Measurements from ENCODE around the gene ZNF862.
"Not testable (repeated sequence)": the region's sequence is repeated elsewhere in the genome, so short reads cannot be mapped to it uniquely, and the experiment has no call there.

ZNF862 gene

DNA sequence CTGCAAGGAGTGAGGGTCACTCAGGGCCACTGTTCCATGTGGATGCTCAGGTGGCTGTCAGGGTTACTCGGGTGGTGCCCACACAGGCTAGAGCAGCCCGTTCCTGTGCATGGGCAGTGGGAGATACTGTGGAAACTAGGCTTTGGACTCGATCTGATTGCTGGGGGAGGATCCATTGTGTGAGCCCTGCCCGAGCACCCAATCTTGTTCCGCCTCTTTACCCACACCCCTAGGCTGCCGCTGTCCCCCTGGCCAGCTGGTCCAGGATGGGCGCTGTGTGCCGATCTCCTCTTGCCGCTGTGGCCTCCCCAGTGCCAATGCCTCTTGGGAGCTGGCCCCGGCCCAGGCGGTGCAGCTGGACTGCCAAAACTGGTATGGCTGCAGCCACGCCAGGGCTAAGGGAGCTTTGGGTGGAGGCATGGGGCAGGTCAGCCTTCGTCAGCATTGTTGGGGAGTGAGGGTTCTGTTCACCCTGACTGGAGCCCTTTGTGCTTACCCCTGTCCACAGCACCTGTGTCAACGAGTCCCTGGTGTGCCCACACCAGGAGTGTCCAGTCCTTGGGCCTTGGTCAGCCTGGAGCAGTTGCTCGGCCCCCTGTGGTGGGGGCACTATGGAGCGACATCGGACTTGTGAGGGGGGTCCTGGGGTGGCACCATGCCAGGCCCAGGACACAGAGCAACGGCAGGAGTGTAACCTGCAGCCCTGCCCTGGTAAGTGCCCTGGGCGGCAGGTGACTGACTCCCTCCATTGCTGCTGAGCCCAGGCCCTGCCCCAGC lies 12.4 kb upstream of the ZNF862 start:
- DNase-seq, result no peak

DNA sequence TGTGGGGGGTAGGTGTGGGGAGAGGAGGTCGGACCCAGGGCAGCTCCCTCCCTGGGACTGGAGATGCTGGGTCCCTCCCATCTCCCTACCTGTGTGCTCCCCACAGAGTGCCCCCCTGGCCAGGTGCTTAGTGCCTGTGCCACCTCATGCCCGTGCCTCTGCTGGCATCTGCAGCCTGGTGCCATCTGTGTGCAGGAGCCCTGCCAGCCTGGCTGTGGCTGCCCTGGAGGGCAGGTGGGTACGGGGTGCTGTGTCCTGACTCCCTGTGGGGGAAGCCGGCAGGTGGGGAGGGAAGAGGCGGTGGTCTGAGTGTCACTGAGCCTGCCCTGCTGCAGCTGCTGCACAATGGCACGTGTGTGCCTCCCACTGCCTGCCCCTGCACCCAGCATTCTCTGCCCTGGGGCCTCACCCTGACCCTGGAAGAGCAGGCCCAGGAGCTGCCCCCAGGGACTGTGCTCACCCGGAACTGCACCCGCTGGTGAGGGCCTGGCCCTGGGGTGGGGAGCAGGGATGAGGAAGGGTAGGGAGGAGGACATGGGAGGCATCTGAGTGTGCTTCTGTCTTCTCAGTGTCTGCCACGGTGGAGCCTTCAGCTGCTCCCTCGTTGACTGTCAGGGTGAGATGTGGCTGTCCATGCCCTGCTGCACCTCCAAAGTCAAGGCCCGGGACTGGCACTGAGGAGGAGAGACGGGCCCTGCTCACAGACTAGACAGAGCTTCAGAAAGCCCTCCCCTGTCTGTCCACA lies 11.7 kb upstream of the ZNF862 start:
- no peak for DNase-seq

DNA sequence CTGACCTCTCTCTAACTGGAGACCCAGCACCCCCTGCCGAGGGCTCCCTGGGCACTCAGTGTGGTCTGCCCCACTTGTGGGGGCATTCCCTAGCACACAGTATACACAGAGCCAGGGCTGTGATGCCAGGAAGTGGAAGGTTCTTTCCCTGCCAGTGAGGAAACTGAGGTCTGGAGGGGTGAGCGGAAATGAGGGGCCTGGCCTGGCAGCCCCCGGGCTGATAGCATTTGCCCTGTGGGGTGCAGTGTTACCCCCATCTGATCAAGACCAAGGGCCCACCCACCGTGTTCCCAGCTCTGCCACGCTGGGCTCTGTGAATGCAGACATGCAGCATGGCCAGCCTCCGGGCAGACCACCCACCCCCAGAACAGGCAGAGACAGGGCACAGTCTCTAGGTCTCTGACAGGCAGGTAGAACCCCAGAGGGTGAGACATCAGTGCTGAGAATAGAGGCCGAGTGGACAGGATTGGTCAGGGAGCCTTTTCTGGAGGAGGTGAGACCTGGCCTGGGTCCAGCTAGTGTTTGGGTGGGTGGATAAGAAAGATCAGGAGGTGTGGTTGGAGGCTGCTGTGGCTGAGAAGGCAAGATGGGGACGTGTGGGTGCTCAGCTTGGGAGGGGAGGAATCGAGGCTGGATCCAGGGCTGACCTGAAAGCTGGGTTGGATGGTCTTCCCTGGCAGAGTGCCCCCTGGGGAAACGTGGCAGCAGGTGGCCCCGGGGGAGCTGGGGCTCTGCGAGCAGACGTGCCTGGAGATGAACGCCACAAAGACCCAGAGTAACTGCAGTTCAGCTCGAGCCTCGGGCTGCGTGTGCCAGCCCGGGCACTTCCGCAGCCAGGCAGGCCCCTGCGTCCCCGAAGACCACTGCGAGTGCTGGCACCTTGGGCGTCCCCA lies 10.8 kb upstream of the ZNF862 start:
- no peak for DNase-seq

DNA sequence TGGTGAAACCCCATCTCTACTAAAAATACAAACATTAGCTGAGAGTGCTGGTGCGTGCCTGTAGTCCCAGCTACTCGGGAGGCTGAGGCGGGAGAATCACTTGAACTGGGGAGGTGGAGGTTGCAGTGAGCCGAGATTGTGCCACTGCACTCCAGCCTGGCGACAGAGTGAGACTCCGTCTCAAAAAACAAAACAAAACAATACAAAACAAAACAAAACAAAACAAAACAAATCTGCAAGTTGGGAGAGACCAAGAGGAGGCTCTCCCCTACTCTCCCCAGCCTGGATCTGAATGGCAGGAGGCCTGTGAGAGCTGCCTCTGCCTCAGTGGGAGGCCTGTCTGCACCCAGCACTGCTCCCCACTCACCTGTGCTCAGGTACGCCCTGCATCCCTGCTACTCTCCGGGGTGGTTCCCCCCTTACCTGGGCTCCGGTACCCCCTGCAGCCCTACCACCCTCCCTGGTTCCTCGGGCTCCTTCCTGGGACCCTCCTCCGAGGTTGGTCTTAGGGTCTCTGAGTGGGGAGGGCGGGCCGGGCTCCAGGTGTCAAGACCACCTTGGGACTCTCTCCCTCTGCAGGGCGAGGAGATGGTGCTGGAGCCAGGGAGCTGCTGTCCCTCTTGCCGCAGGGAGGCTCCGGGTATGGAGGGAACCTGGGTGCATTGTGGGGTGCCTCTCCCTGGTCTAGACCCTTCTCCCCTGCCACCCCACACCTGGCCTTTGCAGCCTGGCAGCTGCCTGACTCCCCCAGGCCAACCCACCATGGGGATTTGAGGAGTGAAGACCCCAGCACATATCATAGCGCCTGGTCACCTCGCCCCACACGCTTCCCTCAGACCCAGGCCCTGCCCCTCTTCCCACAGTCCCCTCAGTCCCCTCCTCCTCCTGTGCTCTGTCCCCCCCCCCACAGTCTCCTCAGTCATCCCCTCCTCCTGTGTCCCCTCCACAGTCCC lies 9.5 kb upstream of the ZNF862 start:
- no peak for DNase-seq

DNA sequence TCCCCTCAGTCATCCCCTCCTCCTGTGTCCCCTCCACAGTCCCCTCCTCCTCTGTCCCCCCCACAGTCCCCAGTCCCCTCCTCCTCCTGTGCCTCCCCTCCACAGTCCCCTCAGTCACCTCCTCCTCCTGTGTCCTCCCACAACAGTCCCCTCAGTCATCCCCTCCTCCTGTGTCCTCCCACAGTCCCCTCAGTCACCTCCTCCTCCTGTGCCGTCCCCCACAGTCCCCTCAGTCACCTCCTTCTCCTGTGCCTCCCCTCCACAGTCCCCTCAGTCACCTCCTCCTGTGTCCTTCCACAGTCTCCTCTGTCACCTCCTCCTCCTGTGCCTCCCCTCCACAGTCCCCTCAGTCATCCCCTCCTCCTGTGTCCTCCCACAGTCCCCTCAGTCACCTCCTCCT lies 7.6 kb upstream of the ZNF862 start:
- DNase-seq, result not testable (repeated sequence)

DNA sequence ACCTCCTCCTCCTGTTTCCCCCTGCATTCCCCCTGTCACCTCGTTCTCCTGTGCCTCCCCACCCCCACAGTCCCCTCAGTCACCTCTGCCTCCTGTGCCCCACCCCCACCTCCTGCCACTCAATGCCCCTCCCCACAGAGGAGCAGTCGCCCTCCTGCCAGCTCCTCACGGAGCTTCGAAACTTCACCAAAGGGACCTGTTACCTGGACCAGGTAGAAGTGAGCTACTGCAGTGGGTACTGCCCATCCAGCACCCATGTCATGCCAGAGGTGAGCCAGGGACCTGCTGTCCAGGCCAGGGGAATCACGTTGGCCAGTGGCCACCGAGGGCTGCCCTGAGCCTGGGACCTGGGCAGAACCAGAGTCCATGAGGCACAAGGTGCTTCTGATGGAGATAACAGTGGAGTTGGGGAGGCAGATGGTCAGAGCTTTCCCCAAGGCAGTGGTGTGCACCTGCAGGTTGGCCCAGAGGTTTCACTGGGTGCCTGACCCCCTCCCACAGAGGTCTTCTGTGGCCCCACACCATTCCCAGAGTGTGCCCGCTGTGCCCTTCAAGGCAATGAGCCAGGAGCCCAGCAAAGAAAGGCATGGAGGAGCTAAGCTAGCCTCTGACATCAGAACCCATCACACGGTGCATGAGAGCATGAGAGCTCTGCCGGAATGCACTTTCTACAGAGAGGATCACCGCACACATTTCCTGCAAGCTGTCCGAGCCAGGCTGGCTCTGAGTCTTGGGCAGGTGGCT lies 7.0 kb upstream of the ZNF862 start:
- no peak for DNase-seq

DNA sequence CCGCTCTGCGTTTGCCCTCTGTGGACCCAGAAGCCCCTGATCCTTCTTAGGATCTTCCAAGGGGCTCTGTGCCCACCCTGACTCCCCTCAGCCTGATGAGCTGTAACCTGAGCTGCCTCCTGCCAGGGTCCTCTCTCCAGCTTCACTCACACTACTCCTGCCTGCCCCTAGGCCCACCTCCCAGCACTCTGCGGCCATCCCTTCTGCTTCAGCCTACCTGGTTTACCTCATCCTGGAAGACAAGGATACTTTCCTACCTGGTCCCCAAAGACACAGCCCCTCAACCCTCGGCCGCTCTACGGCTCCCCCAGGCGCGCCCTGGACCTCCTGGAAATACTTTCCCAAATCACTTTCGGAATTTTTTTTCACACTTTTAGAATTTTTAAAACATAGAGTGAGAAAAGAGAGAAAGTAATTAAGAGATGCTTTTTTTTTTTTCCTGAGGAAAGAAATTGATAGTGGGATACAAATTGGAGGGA lies 6.4 kb upstream of the ZNF862 start:
- DNase-seq, result no peak

DNA sequence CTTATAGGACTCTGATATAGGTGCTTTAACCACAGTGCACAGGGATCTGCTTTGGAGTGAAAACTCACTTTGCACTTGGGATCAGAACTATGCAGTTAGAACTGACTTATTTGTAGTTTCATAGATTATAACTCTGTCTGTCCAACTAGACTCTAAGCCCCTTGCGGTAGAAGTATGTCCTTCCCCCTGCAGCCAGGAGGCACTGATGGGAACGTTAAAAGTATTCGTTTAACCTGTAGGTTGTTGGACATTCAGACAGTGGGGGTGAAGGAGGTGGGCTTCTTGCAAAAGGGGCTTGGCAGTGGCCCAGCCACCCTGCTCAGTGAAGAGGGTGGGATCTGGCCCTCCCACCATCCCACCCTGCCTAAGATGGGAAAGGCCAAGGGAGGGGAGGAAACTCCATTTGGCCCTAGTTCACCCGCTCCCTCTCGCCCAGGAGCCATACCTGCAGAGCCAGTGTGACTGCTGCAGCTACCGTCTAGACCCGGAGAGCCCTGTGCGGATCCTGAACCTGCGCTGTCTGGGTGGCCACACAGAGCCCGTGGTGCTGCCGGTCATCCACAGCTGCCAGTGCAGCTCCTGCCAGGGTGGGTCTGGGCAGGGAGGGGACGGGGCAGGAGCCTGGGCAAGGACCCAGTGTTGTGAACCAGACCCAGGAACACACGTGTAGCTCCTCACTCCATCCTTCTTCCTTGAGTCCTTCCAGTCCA lies 5.7 kb upstream of the ZNF862 start:
- no peak for DNase-seq

DNA sequence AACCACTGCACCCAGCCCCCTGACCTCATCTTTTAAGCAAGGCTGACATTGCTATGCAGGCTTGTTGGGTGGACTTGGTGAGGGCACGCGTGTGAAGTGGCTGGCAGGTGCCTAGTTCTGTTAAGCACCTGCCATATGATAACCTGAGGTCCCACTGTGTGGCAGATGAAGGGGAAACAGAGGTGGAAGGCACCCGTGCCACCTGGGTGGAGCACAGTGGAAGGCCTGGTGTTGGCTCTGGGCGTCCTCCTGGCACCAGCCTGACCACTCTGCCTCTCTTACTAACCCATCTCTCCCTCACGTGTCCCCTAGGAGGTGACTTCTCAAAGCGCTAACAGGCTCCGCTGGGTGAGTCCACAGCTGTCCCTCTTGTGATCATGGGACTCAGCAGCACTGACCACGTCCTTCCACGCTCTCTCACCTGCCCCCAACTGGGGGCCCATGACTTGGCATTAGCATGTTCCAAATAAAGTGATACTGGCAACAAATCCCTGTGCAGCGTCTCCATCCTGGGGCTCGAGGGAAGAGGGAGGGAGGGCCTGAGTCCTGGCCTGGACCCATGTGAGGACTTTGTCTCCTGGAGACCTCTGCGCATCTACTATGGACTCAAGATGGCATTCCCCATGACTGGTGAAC lies 4.6 kb upstream of the ZNF862 start:
- DNase-seq, result no peak

DNA sequence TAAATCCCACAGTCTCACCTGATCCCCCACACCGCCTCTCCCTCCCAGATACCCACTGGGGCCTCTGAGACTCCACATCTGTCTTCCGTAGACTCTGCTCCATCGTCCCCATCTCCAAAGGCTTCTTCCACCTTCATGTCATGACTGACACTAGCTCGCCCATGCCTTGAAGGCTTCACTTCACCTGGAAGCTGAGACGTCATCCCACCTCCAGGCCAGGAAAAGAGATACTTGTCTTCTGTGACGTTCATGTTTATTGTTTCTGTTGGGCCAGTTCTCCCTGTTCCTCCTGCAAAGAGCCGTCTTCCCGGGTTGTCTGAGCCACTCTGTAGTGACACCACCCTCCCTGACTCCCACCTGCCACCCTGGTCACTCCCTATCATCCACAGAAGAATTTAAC lies 3.6 kb upstream of the ZNF862 start:
- DNase-seq, result no peak

DNA sequence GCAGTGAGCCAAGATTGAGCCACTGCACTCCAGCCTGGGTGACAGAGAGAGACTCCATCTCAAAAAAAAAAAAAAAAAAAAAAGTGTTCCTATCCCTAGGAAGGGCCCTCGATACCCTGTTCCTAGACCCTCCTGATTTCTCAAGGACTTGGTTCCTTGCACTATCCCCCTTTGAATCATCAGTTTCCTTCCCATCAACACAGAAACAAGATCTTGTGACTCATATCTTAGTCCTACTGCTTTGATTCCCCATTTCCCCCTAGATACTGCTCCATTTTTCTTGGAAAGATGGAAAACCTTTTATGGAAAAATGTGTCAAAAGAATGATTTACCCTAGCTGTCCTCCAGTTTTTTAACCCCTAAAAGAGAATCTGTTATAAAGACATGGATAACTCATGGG lies 1.7 kb upstream of the ZNF862 start:
- no peak for DNase-seq

DNA sequence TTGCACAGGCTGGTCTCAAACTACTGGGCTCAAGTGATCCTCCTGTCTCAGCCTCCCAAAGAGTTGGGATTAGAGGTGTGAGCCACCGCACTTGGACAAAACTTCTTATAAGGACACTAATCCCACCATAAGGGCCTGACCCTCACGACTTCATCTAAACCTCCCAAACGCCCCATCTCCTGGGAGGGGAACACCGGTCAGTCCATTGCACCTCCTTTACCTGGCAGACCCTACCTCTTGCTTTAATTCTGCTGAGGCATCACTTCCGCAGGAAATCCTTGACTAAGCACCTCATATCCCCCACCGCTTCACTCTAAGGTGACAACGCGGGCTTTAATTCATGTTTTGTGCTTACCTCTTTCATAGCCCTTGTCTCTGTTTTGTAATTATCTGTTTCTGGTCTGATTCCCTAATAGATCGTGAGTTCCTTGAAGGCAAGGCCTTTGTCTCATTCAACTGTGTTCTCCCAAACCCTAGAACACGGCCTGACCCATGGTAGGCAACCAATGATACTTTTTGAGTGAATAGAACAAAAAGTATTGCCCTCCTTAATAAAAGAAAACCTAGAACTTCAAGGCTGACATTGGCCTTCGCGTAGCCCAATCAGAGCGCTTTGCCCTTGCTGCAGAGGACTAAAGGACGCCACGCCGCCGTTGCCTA lies 481 bp upstream of the ZNF862 start:
- no peak for DNase-seq

DNA sequence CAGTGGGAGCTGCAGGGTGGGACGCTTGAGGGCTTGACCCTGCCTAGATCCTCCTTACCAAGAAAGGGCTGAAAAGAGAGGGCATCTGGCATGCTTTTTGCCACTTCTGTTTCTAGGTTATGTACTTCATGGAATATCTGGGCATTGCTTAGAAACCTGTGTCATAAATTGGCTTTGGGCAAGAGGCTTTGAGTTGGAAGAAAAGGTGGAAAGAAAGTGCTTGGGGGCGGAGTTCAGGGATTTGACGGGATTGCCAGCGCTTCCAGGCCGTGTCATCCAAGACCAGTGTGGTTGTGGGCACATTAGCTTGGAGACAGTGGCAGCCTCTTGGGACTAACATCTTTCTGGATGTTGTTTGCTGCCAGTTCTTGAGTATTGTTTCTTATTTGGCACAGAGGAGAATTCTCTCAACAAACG lies 825 bp downstream of the ZNF862 start:
- DNase-seq, result no peak

DNA sequence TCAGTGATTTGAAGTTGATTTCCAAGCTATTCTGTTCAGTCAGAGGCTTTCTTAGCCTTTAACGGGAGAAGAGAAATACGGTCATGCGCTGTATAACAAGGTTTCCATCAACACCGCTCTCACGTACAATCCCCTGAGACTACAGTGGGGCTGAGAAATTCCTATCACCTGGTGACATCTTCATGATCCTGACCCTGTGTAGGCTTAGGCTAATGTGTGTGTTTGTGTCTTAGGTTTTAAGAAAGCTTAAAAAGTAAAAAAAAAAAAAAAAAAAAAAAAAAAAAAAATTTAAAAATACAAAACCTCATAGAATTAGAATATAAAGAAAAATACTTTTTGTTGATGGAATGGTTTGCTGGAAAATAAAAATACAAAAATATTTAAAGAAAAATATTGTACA lies 1.8 kb downstream of the ZNF862 start:
- no peak for DNase-seq

DNA sequence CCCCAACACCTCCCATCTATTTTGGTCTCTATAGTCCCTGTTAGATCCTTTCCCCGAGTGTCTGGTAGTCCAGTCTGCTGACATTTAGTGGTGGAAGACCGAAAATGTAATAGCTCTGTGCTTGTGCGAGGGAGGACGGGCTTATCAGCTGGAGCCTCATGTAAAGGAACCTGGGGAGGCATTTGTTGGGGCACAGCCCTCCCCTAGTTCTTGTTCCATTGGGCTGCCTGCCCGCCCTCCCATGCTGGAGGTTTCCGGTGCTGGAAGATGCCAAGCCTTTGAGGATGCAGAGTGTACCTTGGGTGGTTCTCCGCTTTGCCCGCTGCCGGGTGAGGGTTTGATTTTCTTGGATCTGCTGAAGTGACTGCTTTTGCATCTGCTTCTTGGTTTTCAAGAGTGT lies 5.4 kb downstream of the ZNF862 start:
- no peak for DNase-seq

DNA sequence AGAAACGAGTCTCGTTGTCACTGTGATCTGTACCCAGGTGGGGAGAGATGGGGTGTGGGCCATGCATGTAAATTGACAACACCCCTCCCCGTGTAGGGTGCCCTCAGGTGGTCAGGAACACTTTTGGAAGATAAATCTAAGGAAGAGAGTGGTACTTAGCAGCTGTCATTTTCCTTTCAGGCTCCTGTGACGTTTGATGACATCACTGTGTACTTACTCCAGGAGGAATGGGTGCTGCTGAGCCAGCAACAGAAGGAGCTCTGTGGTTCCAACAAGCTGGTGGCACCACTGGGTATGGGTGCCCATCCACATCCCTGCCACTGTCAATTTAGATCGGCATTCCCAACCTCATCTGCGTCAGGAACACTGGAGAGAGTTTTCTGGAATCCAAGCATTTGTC lies 6.3 kb downstream of the ZNF862 start:
- DNase-seq, result no peak

DNA sequence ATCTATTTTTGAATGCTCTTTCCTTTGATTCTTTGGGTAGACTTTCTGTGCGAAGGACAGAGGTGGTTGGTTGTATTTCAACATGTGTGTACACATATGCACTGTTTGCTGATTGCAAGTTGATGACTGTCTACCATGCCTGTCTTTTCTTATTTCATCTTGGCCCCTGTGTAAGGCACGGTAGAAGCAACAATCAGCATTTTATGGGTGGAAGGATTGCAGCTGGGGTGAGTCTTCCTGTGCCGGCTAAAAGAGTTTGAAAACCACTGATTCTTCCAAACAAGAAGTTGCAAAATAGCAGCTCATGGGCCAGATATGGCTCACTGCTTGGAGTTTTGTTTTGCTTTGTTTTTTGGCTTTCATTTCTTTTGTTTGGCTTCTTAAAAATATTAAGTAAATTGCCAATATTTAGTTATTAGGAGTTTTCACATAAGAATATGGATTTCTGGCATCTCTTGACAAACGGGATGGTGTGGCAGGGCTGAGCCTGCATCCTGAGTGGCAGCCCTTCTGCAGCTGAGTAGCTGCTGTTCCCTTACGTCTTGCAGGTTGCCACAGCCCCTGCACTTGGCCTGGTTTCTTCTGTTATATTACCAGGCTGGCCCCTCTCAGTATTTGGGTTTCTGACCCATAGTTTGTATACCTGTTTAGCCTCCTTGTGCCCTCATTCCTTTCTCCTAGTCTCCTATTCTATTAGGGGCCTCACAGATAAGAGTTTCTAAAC lies 7.2 kb downstream of the ZNF862 start:
- no peak for DNase-seq

DNA sequence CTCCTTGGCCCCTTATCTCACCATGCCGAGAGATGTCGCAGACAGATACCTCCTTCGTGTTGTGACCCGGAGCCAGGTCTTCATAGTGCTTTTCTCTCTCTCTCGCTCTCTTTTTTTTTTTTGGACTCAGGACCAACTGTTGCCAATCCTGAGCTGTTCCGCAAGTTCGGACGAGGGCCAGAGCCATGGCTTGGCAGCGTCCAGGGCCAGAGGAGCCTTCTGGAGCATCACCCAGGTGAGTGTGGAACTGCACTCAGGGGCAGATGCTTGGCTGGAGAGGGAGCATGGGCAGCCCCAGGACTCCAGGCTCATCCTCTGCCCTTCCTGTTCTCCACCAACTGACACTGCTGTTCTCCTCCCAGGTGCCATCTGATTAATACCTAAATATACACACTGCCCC lies 7.8 kb downstream of the ZNF862 start:
- DNase-seq, result no peak

DNA sequence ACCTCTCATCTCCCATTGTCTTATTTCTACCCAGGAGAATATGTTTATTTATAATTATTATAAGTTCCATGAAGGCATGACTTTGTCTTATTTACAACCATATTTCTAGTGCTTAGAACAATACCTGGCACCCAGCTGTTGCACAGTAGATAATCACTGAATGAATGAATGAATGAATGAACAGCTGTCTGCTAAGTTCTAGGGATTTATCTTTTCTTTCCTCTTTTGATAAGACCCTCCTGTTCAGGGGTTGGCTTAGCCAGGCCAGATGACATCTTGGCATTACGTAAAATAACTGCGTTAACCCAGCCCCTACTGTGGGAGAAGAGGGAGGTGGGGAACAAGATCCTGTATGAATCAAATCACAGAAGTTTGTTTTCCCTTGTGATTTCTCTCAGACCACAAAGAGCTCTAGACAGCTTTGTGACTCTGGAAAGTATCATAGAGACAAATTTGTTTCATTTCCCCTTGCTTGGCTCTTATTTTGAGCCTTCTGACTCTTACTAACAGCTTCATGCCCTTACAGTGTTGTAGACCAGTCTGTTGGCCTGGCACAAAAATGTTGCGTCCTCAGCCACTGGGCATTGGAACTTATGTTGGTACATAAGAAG lies 8.4 kb downstream of the ZNF862 start:
- DNase-seq, result no peak
